HEK293T (cell line): ENCODE data around the gene NAT16.

ENCODE experiments used
- BHLHE40 ChIP-seq: fragments of 450-650 bp; IDR thresholded peaks from 2 replicates; pipeline ENCODE4 v1.6.1; 2016; ENCODE audit warnings: mild to moderate bottlenecking, moderate library complexity, borderline replicate concordance
- ELF4 ChIP-seq: fragments of 450-650 bp; IDR thresholded peaks from 2 replicates; pipeline ENCODE4 v1.6.1; 2017; ENCODE audit warnings: antibody characterized with exemption
- FOXA1 ChIP-seq: fragments of 450-650 bp; IDR thresholded peaks from 2 replicates; pipeline ENCODE4 v1.6.1; 2016; ENCODE audit warnings: mild to moderate bottlenecking
- FOXK2 ChIP-seq: fragments of 450-650 bp; IDR thresholded peaks from 2 replicates; pipeline ENCODE4 v1.6.1; 2016; ENCODE audit warnings: mild to moderate bottlenecking
- FOXM1 ChIP-seq: fragments of 450-650 bp; IDR thresholded peaks from 2 replicates; pipeline ENCODE4 v1.6.1; 2017; ENCODE audit warnings: mild to moderate bottlenecking, borderline replicate concordance
- HDGF ChIP-seq: fragments of 450-650 bp; IDR thresholded peaks from 2 replicates; pipeline ENCODE4 v1.6.1; 2017; ENCODE audit warnings: antibody characterized with exemption, borderline replicate concordance
- NFRKB ChIP-seq: fragments of 450-650 bp; IDR thresholded peaks from 2 replicates; pipeline ENCODE4 v1.6.1; 2016; ENCODE audit warnings: mild to moderate bottlenecking, moderate library complexity
- SP1 ChIP-seq: fragments of 450-650 bp; IDR thresholded peaks from 2 replicates; pipeline ENCODE4 v1.6.1; 2017
- SUZ12 ChIP-seq: fragments of 450-650 bp; IDR thresholded peaks from 2 replicates; pipeline ENCODE4 v1.6.1; 2016; ENCODE audit warnings: mild to moderate bottlenecking
- TARDBP ChIP-seq: fragments of 450-650 bp; IDR thresholded peaks from 2 replicates; pipeline ENCODE4 v1.6.1; 2016

DNA sequence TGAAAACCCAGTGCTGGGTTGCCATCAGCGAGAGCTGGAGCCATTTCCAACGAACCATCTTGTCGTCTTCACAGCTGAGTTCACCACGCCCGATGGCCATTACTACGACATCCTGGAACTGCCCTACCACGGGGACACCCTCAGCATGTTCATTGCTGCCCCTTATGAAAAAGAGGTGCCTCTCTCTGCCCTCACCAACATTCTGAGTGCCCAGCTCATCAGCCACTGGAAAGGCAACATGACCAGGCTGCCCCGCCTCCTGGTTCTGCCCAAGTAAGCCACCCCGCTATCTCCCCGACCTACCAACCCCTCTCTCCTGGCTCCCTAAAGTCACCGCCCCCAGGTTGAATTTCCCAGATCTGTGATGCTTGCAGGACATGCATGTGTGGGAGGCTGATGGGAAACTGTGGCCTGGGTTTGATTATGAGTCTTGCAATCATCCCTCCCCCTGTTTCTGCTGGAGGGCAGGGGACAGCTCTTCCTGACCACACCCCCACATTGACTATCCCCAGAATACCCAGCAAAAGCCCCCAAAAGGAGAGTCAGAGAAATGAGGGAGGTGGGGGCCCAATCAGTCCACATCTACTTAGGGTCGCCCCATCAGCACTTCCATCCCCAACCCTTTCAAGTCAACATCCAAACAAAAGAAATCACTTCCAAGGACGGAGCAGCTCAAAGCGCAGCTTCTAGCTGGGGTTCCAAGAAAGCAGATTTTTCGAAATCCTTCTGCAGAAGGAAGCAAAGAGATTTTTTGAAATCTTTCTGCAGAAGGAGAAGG lies 46.3 kb downstream of the NAT16 start:
- no peak for TF ChIP-seq ELF4
- no peak for TF ChIP-seq SP1
- no peak for TF ChIP-seq SUZ12
- no peak for TF ChIP-seq FOXM1
- no peak for TF ChIP-seq TARDBP
- TF ChIP-seq NFRKB = no peak
- no peak for TF ChIP-seq HDGF
- no peak for TF ChIP-seq FOXA1
- no peak for TF ChIP-seq BHLHE40
- TF ChIP-seq FOXK2 = no peak
